GM21737 (cell line): ENCODE measurements around the gene CTSZ.
"Not testable (repeated sequence)": the region's sequence is repeated elsewhere in the genome, so short reads cannot be mapped to it uniquely, and the experiment has no call there.

Source experiments
- ATAC-seq: cut with Tn5 transposase; IDR thresholded peaks from one replicate; pipeline ENCODE4 v1.9.1; 2021; ENCODE audit warnings: mild to moderate bottlenecking, moderate library complexity; ENCODE audit not compliant: unreplicated experiment

The CTSZ gene

GRCh38 chr20:59001068-59001448 lies 6.0 kb downstream of the CTSZ start:
- no peak for ATAC-seq

- ATAC-seq, result no peak
Measured at GRCh38 chr20:59000326-59000725, 6.7 kb downstream of the CTSZ start.

- no peak for ATAC-seq
Measured at GRCh38 chr20:58998656-58999055, 8.4 kb downstream of the CTSZ start.

DNA sequence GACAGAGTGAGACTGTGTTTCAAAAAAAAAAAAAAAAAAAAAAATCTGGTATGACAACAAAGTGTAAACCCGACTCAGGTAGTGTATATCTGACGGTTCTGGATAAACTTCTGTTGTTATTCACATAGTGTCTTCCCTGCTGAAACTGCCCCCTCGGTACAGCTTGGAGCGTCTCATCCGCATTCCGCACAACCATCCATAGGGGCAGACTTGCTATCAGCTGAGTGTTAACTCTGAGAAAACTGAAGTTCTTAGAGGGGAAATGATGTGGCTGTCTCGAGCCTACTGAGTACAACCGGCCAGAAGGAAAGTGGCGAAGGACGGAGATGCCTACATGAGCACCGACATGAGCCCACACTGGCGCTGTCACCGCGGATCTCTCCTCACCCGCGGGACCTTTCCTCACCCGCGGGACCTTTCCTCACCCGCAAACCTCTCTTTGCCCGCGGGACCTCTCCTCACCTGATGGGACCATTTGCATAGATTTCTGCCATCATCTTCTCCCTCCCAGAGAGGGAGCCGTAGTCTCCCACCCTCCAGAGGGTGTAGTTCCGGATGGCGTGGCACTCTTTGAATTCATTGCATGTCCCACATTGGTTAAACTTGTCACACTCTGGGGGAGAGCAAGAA lies 9.8 kb downstream of the CTSZ start:
- ATAC-seq, result no peak

GRCh38 chr20:58996226-58996611 lies 10.8 kb downstream of the CTSZ start:
- no peak for ATAC-seq

- ATAC-seq, result no peak
Measured at GRCh38 chr20:58995461-58996225, 11.4 kb downstream of the CTSZ start.

GRCh38 chr20:58994390-58995159 lies 12.5 kb downstream of the CTSZ start:
- ATAC-seq, result no peak

GRCh38 chr20:58993332-58994248 lies 13.5 kb downstream of the CTSZ start:
- ATAC-seq, result no peak

DNA sequence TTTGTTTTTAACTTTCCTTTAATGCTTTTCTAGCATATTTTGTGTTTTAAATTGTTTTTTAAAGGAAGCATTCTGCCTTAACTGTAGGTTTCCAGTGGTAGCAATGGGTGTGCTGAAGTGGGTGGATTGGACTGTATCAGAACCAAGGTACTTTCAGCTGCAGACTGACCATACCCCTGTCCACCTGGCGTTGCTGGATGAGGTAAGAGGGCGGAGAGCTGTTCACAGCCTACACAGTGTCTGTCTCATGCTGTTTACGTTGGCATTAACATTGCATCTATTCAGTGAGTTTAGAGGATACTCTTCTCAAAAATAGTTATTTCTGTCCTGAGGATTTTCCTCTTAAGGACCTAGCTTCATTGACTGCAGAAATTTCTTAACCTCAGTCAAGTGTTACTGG lies 14.1 kb downstream of the CTSZ start:
- no peak for ATAC-seq

GRCh38 chr20:58991715-58992114 lies 15.3 kb downstream of the CTSZ start:
- no peak for ATAC-seq

GRCh38 chr20:58990651-58991445 lies 16.2 kb downstream of the CTSZ start:
- ATAC-seq, result no peak

DNA sequence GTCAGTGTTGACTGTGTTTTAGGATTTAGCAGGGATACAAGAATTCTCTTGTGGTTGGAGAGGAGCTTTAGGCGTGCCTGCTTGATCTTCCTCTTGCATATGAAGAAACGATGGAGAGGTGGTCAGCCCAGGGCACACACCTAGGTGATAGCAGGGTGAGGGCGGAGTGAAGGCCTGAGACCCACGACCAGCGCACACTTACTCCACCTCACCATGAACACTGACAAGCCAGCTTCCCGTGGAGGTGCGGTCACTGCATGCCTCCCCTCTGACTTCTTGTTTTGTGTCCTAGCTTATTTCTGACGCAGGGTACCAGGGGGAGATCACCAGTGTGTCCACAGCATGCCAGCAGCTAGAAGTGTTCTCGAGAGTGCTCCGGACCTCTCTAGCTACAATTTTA lies 17.9 kb downstream of the CTSZ start:
- no peak for ATAC-seq

- ATAC-seq, result no peak
Measured at GRCh38 chr20:58988565-58988882, 18.5 kb downstream of the CTSZ start.

- no peak for ATAC-seq
Measured at GRCh38 chr20:58987790-58988564, 19.1 kb downstream of the CTSZ start.

DNA sequence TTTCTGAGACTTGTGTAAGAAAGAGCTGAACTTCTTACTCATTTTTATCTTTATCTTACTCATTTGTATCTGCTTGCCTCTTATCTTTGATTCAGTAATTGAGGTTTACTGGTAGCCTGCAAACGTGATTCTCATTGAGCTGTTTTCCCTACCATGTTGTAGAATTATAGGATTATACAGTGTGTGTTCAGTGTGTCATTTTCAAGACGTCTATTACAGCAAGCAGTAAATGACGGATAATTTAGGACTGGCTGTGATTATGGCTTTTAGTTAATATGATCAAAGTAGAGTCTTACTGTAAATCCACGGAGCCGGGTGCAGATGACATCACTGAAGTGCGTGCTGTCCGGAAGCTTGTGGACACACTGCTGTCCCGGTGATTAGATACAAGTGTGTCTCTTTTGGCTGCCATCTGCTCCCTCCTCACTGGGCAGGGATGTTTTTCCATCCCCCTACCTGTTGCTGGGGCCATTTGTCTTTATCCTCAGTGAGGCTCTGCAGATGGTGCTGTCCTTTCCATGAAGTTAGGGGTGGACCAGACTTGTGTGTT lies 20.0 kb downstream of the CTSZ start:
- no peak for ATAC-seq

GRCh38 chr20:58986286-58986967 lies 20.6 kb downstream of the CTSZ start:
- ATAC-seq, result no peak

- no peak for ATAC-seq
Measured at GRCh38 chr20:58985656-58986055, 21.4 kb downstream of the CTSZ start.

GRCh38 chr20:58984691-58985090 lies 22.4 kb downstream of the CTSZ start:
- no peak for ATAC-seq

DNA sequence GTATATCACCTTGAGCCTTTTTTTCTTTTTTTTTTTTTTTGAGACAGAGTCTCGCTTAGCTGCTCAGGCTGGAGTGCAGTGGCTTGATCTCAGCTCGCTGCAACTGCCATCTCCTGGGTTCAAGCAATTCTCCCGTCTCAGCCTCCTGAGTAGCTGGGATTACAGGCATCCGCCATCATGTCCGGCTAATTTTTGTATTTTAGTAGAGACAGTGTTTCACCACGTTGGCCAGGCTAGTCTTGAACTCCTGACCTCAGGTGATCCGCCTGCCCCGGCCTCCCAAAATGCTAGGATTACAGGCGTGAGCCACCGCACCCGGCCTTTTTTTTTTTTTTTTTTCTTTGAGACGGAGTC lies 24.0 kb downstream of the CTSZ start:
- not testable (repeated sequence) for ATAC-seq
